GM18870 (cell line): ENCODE results near the gene PLPP1.

ENCODE experiments used
- ATAC-seq: cut with Tn5 transposase; IDR thresholded peaks from one replicate; pipeline ENCODE4 v1.9.1; 2021; ENCODE audit warnings: moderate library complexity; ENCODE audit not compliant: unreplicated experiment

The PLPP1 gene

GRCh38 chr5:55411876-55412275 is 122.9 kb downstream of the PLPP1 start:
- no peak for ATAC-seq

- no peak for ATAC-seq
Measured at GRCh38 chr5:55410845-55411244, 123.9 kb downstream of the PLPP1 start.

- no peak for ATAC-seq
Measured at GRCh38 chr5:55409775-55410174, 125.0 kb downstream of the PLPP1 start.

- ATAC-seq, result no peak
Measured at GRCh38 chr5:55407984-55408383, 126.8 kb downstream of the PLPP1 start.

- ATAC-seq, result no peak
Measured at GRCh38 chr5:55407059-55407684, 127.6 kb downstream of the PLPP1 start.

GRCh38 chr5:55406292-55406691 is 128.5 kb downstream of the PLPP1 start:
- no peak for ATAC-seq

GRCh38 chr5:55402199-55402598 is 132.6 kb downstream of the PLPP1 start:
- no peak for ATAC-seq

GRCh38 chr5:55393501-55394175 is 141.1 kb downstream of the PLPP1 start:
- no peak for ATAC-seq

GRCh38 chr5:55392669-55393068 is 142.1 kb downstream of the PLPP1 start:
- ATAC-seq, result no peak

- ATAC-seq, result no peak
Measured at GRCh38 chr5:55391707-55392106, 143.1 kb downstream of the PLPP1 start.

GRCh38 chr5:55387865-55388264 is 146.9 kb downstream of the PLPP1 start:
- ATAC-seq, result no peak

GRCh38 chr5:55386356-55386755 is 148.4 kb downstream of the PLPP1 start:
- ATAC-seq, result no peak

- no peak for ATAC-seq
Measured at GRCh38 chr5:55385846-55386245, 148.9 kb downstream of the PLPP1 start.

GRCh38 chr5:55385227-55385626 is 149.5 kb downstream of the PLPP1 start:
- ATAC-seq, result no peak

GRCh38 chr5:55384072-55384471 is 150.7 kb downstream of the PLPP1 start:
- no peak for ATAC-seq

- ATAC-seq, result no peak
Measured at GRCh38 chr5:55383254-55383653, 151.5 kb downstream of the PLPP1 start.

GRCh38 chr5:55377810-55378209 is 157.0 kb downstream of the PLPP1 start:
- ATAC-seq, result no peak
